NB4 (cell line): ENCODE data around the gene GVQW3.

Experiments
- MYC ChIP-seq: IDR thresholded peaks from 2 replicates; pipeline ENCODE4 v1.6.1; 2011; ENCODE audit warnings: low read depth, low read length
- POLR2A ChIP-seq: IDR thresholded peaks from 2 replicates; pipeline ENCODE4 v1.6.1; 2011; ENCODE audit warnings: mild to moderate bottlenecking; ENCODE audit not compliant: insufficient read length; ENCODE audit errors: extremely low read depth
- TF ChIP-seq, protein P1 (sequence below): IDR thresholded peaks from one replicate; pipeline ENCODE4 v1.5.1; 2012; ENCODE audit warnings: low read depth, low read length
- TF ChIP-seq, protein P2 (sequence below): IDR thresholded peaks from 2 replicates; pipeline ENCODE4 v1.6.1; 2011; ENCODE audit warnings: low read depth, low read length

DNA sequence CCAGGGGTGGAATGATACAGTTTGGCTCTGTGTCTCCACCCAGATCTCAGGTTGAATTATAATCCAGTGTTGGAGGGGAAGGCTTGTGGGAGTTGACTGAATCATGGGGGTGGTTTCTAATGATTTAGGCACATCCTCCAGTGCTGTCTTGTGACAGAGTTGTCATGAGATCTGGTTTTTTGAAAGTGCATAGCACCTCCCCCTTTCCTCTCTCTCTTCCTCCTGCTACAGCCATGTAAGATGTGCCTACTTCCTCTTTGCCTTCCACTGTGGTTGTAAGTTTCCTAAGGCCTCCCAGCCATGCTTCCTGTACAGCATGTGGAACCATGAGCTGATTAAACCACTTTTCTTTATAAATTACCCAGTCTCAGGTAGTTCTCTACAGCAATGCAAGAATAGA is 45.3 kb upstream of the GVQW3 start:
- TF ChIP-seq POLR2A (no peak), MYC (no peak)
- TF ChIP-seq, protein P1, sequence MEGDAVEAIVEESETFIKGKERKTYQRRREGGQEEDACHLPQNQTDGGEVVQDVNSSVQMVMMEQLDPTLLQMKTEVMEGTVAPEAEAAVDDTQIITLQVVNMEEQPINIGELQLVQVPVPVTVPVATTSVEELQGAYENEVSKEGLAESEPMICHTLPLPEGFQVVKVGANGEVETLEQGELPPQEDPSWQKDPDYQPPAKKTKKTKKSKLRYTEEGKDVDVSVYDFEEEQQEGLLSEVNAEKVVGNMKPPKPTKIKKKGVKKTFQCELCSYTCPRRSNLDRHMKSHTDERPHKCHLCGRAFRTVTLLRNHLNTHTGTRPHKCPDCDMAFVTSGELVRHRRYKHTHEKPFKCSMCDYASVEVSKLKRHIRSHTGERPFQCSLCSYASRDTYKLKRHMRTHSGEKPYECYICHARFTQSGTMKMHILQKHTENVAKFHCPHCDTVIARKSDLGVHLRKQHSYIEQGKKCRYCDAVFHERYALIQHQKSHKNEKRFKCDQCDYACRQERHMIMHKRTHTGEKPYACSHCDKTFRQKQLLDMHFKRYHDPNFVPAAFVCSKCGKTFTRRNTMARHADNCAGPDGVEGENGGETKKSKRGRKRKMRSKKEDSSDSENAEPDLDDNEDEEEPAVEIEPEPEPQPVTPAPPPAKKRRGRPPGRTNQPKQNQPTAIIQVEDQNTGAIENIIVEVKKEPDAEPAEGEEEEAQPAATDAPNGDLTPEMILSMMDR: no peak
- TF ChIP-seq, protein P2, sequence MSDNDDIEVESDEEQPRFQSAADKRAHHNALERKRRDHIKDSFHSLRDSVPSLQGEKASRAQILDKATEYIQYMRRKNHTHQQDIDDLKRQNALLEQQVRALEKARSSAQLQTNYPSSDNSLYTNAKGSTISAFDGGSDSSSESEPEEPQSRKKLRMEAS: no peak
